Activated CD4-positive, alpha-beta T cell treated with anti-CD3 and anti-CD28 coated beads, Interleukin-2, amount 10 ng/mL, durations not matched to agents 24 days and 14 days (primary cell): ENCODE data around the gene TMEM238L. TPM values are rescaled to one million over a fixed set of nuclear protein-coding genes. Genes with fewer than 3 reads are reported as not detected.
A peak's percentile ranks its signal among the peaks of the same experiment; 100 is the strongest.

Source experiments
- DNase-seq: peaks from one replicate; pipeline ENCODE4 v3.0.0; 2022
- H3K27ac Mint-ChIP-seq: one replicate; pipeline ENCODE4 v1.8.0; 2022; ENCODE audit warnings: mild to moderate bottlenecking, mixed read lengths
- H3K27me3 Mint-ChIP-seq: one replicate; pipeline ENCODE4 v1.8.0; 2022; ENCODE audit warnings: mixed read lengths
- H3K36me3 Mint-ChIP-seq: one replicate; pipeline ENCODE4 v1.8.0; 2022; ENCODE audit warnings: low read depth, mild to moderate bottlenecking, mixed read lengths
- H3K4me1 Mint-ChIP-seq: one replicate; pipeline ENCODE4 v1.8.0; 2021; ENCODE audit warnings: mixed read lengths
- H3K4me3 Mint-ChIP-seq: one replicate; pipeline ENCODE4 v1.8.0; 2022; ENCODE audit warnings: mild to moderate bottlenecking, moderate library complexity, mixed read lengths
- H3K9me3 Mint-ChIP-seq: one replicate; pipeline ENCODE4 v1.8.0; 2021; ENCODE audit warnings: mixed read lengths
- intact Hi-C: fragments of 100-400 bp; cut with micrococcal nuclease; formaldehyde crosslinking; loops from one replicate; pipeline ENCODE4 v1.15.1; 2023
- total RNA-seq: library from RNA; stranded (reverse); gene quantifications from 2 replicates; pipeline ENCODE4 v1.2.3, GENCODE V29; 2022

TMEM238L gene
- total RNA-seq, 1 donor from 2014 or later: not detected

GRCh38 chr17:10755592-10756127 lies 48.2 kb downstream of the TMEM238L start:
- H3K4me1 Mint-ChIP-seq: no peaks in the 10 kb centered on the region
- H3K27ac Mint-ChIP-seq: no peak overlapping the region
- H3K4me3 Mint-ChIP-seq: no peak overlapping the region
- H3K36me3 Mint-ChIP-seq: no peaks in the 10 kb centered on the region
- no peak for DNase-seq
- no peaks in the 10 kb centered on the region for H3K9me3 Mint-ChIP-seq
- H3K27me3 Mint-ChIP-seq: peaks cover 3% of the 10 kb centered on the region
- intact Hi-C loops: no loop called here

GRCh38 chr17:10754861-10755591 lies 48.9 kb downstream of the TMEM238L start:
- intact Hi-C loops: loop anchor here (1.0 kb wide), 1 partner anchor 90 kb away; no protein-coding TSS in a partner anchor

GRCh38 chr17:10754109-10754508 lies 49.8 kb downstream of the TMEM238L start:
- intact Hi-C loops: loop anchor here (1.0 kb wide), 1 partner anchor 91 kb away; no protein-coding TSS in a partner anchor
- H3K4me1 Mint-ChIP-seq: no peaks in the 10 kb centered on the region
- H3K4me3 Mint-ChIP-seq: no peak overlapping the region
- peaks cover 3% of the 10 kb centered on the region for H3K27me3 Mint-ChIP-seq
- H3K36me3 Mint-ChIP-seq: no peaks in the 10 kb centered on the region
- H3K27ac Mint-ChIP-seq: no peak overlapping the region
- no peaks in the 10 kb centered on the region for H3K9me3 Mint-ChIP-seq
- DNase-seq: peak; percentile 70

More at GRCh38 chr17:10754861-10755591, 48.9 kb downstream of the TMEM238L start:
- H3K9me3 Mint-ChIP-seq: no peaks in the 10 kb centered on the region
- H3K27ac Mint-ChIP-seq: no peak overlapping the region
- peaks cover 3% of the 10 kb centered on the region for H3K27me3 Mint-ChIP-seq
- no peaks in the 10 kb centered on the region for H3K36me3 Mint-ChIP-seq
- no peak overlapping the region for H3K4me3 Mint-ChIP-seq
- no peaks in the 10 kb centered on the region for H3K4me1 Mint-ChIP-seq
- DNase-seq: no peak

- H3K36me3 Mint-ChIP-seq: no peaks in the 10 kb centered on the region
- no peak overlapping the region for H3K4me3 Mint-ChIP-seq
- intact Hi-C loops: no loop called here
- no peaks in the 10 kb centered on the region for H3K4me1 Mint-ChIP-seq
- no peak for DNase-seq
- peaks cover 3% of the 10 kb centered on the region for H3K27me3 Mint-ChIP-seq
- H3K9me3 Mint-ChIP-seq: no peaks in the 10 kb centered on the region
- no peak overlapping the region for H3K27ac Mint-ChIP-seq
Observed at GRCh38 chr17:10752696-10753095, 51.2 kb downstream of the TMEM238L start.

- no peaks in the 10 kb centered on the region for H3K9me3 Mint-ChIP-seq
- peaks cover 8% of the 10 kb centered on the region for H3K27me3 Mint-ChIP-seq
- H3K36me3 Mint-ChIP-seq: no peaks in the 10 kb centered on the region
- no peak for DNase-seq
- no peak overlapping the region for H3K27ac Mint-ChIP-seq
- H3K4me1 Mint-ChIP-seq: no peaks in the 10 kb centered on the region
- intact Hi-C loops: no loop called here
- no peak overlapping the region for H3K4me3 Mint-ChIP-seq
Observed at GRCh38 chr17:10751563-10751962, 52.3 kb downstream of the TMEM238L start.

GRCh38 chr17:10750210-10750609 lies 53.7 kb downstream of the TMEM238L start:
- Mint-ChIP-seq H3K27ac (no peak overlapping the region), H3K9me3 (no peaks in the 10 kb centered on the region), H3K27me3 (peaks cover 6% of the 10 kb centered on the region), H3K4me3 (no peak overlapping the region), H3K4me1 (no peaks in the 10 kb centered on the region), H3K36me3 (no peaks in the 10 kb centered on the region)
- intact Hi-C loops: no loop called here
- DNase-seq: no peak

GRCh38 chr17:10748531-10749181 lies 55.2 kb downstream of the TMEM238L start:
- peaks cover 8% of the 10 kb centered on the region for H3K27me3 Mint-ChIP-seq
- no peaks in the 10 kb centered on the region for H3K9me3 Mint-ChIP-seq
- no peak overlapping the region for H3K27ac Mint-ChIP-seq
- peaks cover 4% of the 10 kb centered on the region for H3K4me1 Mint-ChIP-seq
- intact Hi-C loops: no loop called here
- DNase-seq: no peak
- no peak overlapping the region for H3K4me3 Mint-ChIP-seq
- no peaks in the 10 kb centered on the region for H3K36me3 Mint-ChIP-seq

GRCh38 chr17:10745231-10745630 lies 58.7 kb downstream of the TMEM238L start:
- Mint-ChIP-seq H3K4me1 (peaks cover 4% of the 10 kb centered on the region), H3K9me3 (no peaks in the 10 kb centered on the region), H3K4me3 (no peak overlapping the region), H3K36me3 (no peaks in the 10 kb centered on the region), H3K27me3 (peaks cover 16% of the 10 kb centered on the region), H3K27ac (no peak overlapping the region)
- intact Hi-C loops: no loop called here
- DNase-seq: no peak

Other genes with a start within 250 kb of the TMEM238L start
- 7.0 and 8.1 TPM in 2 replicates for gene MYH3, start 146.8 kb downstream of the TMEM238L start, total RNA-seq
- 43.4 and 44.9 TPM in 2 replicates for gene SCO1, start 106.6 kb downstream of the TMEM238L start, total RNA-seq
- 10.0 and 11.9 TPM in 2 replicates for gene ADPRM, start 106.5 kb downstream of the TMEM238L start, total RNA-seq
- gene TMEM220, start 74.1 kb downstream of the TMEM238L start, total RNA-seq: 0.56 and 1.3 TPM in 2 replicates
- gene PIRT, start 34.0 kb upstream of the TMEM238L start, total RNA-seq: not detected in 2 replicates